Natural killer cell (primary cell): Measurements from ENCODE around the gene SLC1A7. TPM values are rescaled to one million over a fixed set of nuclear protein-coding genes. Genes with fewer than 3 reads are reported as not detected.

ENCODE experiments used
- ATAC-seq, 3 donors: fragments of 150-1000 bp in 2 of 3; fragments of 200-7000 bp in 1 of 3; cut with Tn5 transposase; 1 replicate in 1 of 3; 2 replicates in 2 of 3; pipeline ENCODE4 v1.10.0; 2021; ENCODE audit warnings: mild to moderate bottlenecking in 2 of 3, moderate library complexity in 2 of 3
- DNase-seq, 2 donors: peaks; one replicate each; pipeline versions ENCODE4 v3.0.0 to v3.0.0-alpha.2; 2013 to 2021; ENCODE audit warnings: mixed read lengths in 1 of 2
- H3K27ac ChIP-seq: one replicate; pipeline ENCODE4 v1.5.1; 2013; ENCODE audit warnings: mild to moderate bottlenecking, low read length
- H3K27me3 ChIP-seq: one replicate; pipeline ENCODE4 v1.6.1; 2013; ENCODE audit warnings: low read length; ENCODE audit not compliant: control insufficient read depth, insufficient read depth
- H3K36me3 ChIP-seq: one replicate; pipeline ENCODE4 v1.6.1; 2013; ENCODE audit warnings: low read length; ENCODE audit not compliant: control insufficient read depth, insufficient read depth
- H3K4me1 ChIP-seq: one replicate; pipeline ENCODE4 v1.6.1; 2013; ENCODE audit warnings: low read length; ENCODE audit not compliant: control insufficient read depth, insufficient read depth
- H3K4me3 ChIP-seq: one replicate; pipeline ENCODE4 v1.5.1; 2013; ENCODE audit warnings: low read length
- H3K9me3 ChIP-seq: one replicate; pipeline ENCODE4 v1.6.1; 2013; ENCODE audit warnings: low read length; ENCODE audit not compliant: control insufficient read depth, insufficient read depth
- H3K27ac Mint-ChIP-seq, 2 donors: one replicate each; pipeline ENCODE4 v1.8.0; 2022; ENCODE audit warnings: mild to moderate bottlenecking in 2 of 2, mixed read lengths in 2 of 2, moderate library complexity in 1 of 2
- H3K27me3 Mint-ChIP-seq, 2 donors: one replicate each; pipeline ENCODE4 v1.8.0; 2022; ENCODE audit warnings: low read depth in 2 of 2, mixed read lengths in 2 of 2
- H3K36me3 Mint-ChIP-seq: one replicate; pipeline ENCODE4 v1.8.0; 2022; ENCODE audit warnings: mixed read lengths
- H3K4me1 Mint-ChIP-seq, 2 donors: one replicate each; pipeline ENCODE4 v1.8.0; 2022; ENCODE audit warnings: mixed read lengths in 2 of 2
- H3K4me3 Mint-ChIP-seq: one replicate; pipeline ENCODE4 v1.8.0; 2022; ENCODE audit warnings: mild to moderate bottlenecking, moderate library complexity, mixed read lengths
- H3K9me3 Mint-ChIP-seq, 2 donors: one replicate each; pipeline ENCODE4 v1.8.0; 2022; ENCODE audit warnings: mixed read lengths in 2 of 2
- WGBS: methylation state at CpG from one replicate; pipeline ENCODE4 v1.1.7; 2013; ENCODE audit warnings: missing lambda C conversion rate; ENCODE audit not compliant: insufficient coverage; 5-methylcytosine and 5-hydroxymethylcytosine counted together
- intact Hi-C: fragments of 100-400 bp; cut with micrococcal nuclease; formaldehyde crosslinking; loops from one replicate; pipeline ENCODE4 v1.14.2; 2022
- total RNA-seq, 4 donors: library from RNA; stranded (reverse); fragments of 120-200 nt in 1 of 4; gene quantifications; one replicate each; pipeline versions ENCODE4 v1.2.3 to v1.2.4, GENCODE V29; 2013 to 2022
- TF ChIP-seq, protein P1 (sequence below): fragments of 200-600 bp; IDR thresholded peaks from one replicate; pipeline ENCODE4 v1.8.0; 2022; ENCODE audit warnings: antibody characterized with exemption

The SLC1A7 gene
- total RNA-seq, 3 donors from 2014 or later (not counting 1 experiment from before 2014, with no cell fraction given) = 16.0 to 23.9 (median 20.5) TPM

DNA sequence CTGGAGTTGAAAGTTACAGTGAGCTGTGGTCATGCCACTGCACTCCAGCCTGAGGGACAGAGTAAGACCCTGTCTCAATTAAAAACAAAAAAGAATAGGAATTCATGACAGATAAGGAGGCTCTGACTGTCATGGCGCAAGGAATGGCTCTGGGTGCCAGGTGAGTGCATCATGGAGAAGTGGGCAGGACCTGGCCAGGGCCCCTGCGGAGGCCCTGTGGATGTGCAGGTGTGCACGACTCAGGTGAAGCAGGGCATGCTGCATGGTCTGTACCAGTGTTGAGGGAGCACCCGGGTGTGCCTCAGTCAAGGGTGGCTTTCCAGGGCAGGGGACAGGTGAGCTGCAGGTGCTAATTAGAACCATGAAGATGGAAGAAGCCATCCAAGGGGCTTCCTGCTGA is 14.0 kb downstream of the SLC1A7 start:
- Histone ChIP-seq H3K27ac (peak overlapping the region; percentile 77), H3K27me3 (no peaks in the 10 kb centered on the region), H3K36me3 (no peaks in the 10 kb centered on the region), H3K4me1 (peaks cover 77% of the 10 kb centered on the region), H3K9me3 (no peaks in the 10 kb centered on the region), H3K4me3 (no peak overlapping the region)
- intact Hi-C loops = no loop called here
- H3K27ac Mint-ChIP-seq = peak overlapping the region; percentile 87 to 94
- peaks cover 0 to 2% of the 10 kb centered on the region in 2 donors for H3K27me3 Mint-ChIP-seq
- DNase-seq (no peak), ATAC-seq (no peak)
- WGBS = 86% methylated on average over 4 of the region's 4 CpGs
- H3K4me1 Mint-ChIP-seq = peaks cover 49 to 62% of the 10 kb centered on the region in 2 donors
- no peaks in the 10 kb centered on the region for H3K36me3 Mint-ChIP-seq
- H3K4me3 Mint-ChIP-seq = no peak overlapping the region
- H3K9me3 Mint-ChIP-seq = no peaks in the 10 kb centered on the region
- TF ChIP-seq, protein P1, sequence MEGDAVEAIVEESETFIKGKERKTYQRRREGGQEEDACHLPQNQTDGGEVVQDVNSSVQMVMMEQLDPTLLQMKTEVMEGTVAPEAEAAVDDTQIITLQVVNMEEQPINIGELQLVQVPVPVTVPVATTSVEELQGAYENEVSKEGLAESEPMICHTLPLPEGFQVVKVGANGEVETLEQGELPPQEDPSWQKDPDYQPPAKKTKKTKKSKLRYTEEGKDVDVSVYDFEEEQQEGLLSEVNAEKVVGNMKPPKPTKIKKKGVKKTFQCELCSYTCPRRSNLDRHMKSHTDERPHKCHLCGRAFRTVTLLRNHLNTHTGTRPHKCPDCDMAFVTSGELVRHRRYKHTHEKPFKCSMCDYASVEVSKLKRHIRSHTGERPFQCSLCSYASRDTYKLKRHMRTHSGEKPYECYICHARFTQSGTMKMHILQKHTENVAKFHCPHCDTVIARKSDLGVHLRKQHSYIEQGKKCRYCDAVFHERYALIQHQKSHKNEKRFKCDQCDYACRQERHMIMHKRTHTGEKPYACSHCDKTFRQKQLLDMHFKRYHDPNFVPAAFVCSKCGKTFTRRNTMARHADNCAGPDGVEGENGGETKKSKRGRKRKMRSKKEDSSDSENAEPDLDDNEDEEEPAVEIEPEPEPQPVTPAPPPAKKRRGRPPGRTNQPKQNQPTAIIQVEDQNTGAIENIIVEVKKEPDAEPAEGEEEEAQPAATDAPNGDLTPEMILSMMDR = no peak

DNA sequence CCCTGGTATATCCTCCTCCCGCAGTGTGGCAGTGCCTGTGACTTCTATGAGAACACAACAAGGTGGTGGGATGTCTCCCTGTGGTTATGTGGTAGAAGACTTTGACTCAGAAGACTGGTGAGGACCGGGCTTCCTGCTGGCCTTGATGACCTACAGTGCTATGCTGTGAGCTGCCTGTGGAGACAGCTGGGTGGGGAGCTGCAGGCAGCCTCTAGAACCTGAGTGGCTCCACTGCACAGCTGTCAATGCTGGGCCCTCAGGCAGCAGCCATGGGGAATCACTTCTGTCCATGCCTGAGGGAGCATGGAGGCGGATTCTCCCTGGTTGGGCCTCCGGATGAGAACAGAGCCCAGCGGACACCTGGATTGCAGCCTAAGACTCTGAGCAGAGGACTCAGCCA is 14.9 kb downstream of the SLC1A7 start:
- H3K27me3 ChIP-seq = no peaks in the 10 kb centered on the region
- H3K36me3 ChIP-seq = no peaks in the 10 kb centered on the region
- Mint-ChIP-seq H3K4me1 (peaks cover 43 to 55% of the 10 kb centered on the region in 2 donors), H3K27me3 (peaks cover 0 to 2% of the 10 kb centered on the region in 2 donors), H3K27ac (peak overlapping the region; percentile 87 to 94), H3K9me3 (no peaks in the 10 kb centered on the region), H3K4me3 (peak overlapping the region; percentile 78), H3K36me3 (no peaks in the 10 kb centered on the region)
- intact Hi-C loops = loop anchor here (1.0 kb wide), 1 partner anchor 55 kb away; no protein-coding TSS in a partner anchor
- peak overlapping the region; percentile 77 for H3K27ac ChIP-seq
- peak; percentile 26 to 45 for DNase-seq
- WGBS = 74% methylated on average over 5 of the region's 5 CpGs
- no peaks in the 10 kb centered on the region for H3K9me3 ChIP-seq
- peaks cover 69% of the 10 kb centered on the region for H3K4me1 ChIP-seq
- TF ChIP-seq, protein P1 = no peak
- ATAC-seq = peak; percentile 85 to 94 (median 86)
- H3K4me3 ChIP-seq = no peak overlapping the region

DNA sequence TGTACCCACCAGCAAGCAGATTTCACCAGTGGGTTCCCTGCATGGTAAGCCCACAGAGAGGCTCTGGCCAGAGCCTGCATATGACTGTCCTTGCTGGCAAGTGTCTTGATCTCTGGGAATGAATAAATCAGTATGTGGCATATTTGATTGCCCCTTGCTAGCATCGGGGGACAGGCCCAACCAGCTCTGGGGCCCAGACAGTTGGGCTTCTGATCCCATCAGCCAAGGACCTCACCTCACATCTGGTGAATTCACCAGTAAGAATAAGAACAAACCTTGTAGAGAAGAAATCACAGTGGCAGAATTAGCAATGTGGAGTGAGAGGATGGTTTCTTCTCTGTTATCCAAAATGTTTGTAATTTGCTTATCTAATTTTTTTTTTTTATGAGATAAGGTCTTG is 15.9 kb downstream of the SLC1A7 start:
- Histone ChIP-seq H3K4me1 (peaks cover 58% of the 10 kb centered on the region), H3K9me3 (no peaks in the 10 kb centered on the region), H3K27me3 (no peaks in the 10 kb centered on the region), H3K27ac (peak overlapping the region; percentile 64), H3K4me3 (no peak overlapping the region), H3K36me3 (no peaks in the 10 kb centered on the region)
- TF ChIP-seq, protein P1 = no peak
- no peaks in the 10 kb centered on the region for H3K27me3 Mint-ChIP-seq
- H3K36me3 Mint-ChIP-seq = no peaks in the 10 kb centered on the region
- peak overlapping the region; percentile 79 to 87 for H3K27ac Mint-ChIP-seq
- peaks cover 42 to 46% of the 10 kb centered on the region in 2 donors for H3K4me1 Mint-ChIP-seq
- 100% methylated on average over 1 of the region's 1 CpG for WGBS
- no peak overlapping the region for H3K4me3 Mint-ChIP-seq
- ATAC-seq (no peak), DNase-seq (no peak)
- H3K9me3 Mint-ChIP-seq = no peaks in the 10 kb centered on the region
- intact Hi-C loops = no loop called here
